DOHH2 (cell line): ENCODE data around the gene NATD1.

Source experiments
- H3F3A ChIP-seq: fragments of 200-600 bp; sonication (generic), shearing (Covaris generic); 2 replicates; pipeline ENCODE4 v1.6.0; 2016; ENCODE audit warnings: antibody characterized with exemption, mild to moderate bottlenecking; ENCODE audit not compliant: control insufficient read depth, insufficient read depth
- H3K27ac ChIP-seq: fragments of 200-600 bp; sonication (generic); 2 replicates; pipeline ENCODE4 v1.5.1; 2014; ENCODE audit warnings: low read depth, mild to moderate bottlenecking, low read length, moderate library complexity
- H3K27me3 ChIP-seq: fragments of 200-600 bp; sonication (generic); 2 replicates; pipeline ENCODE4 v1.6.1; 2014; ENCODE audit warnings: mild to moderate bottlenecking, low read length, mixed read lengths; ENCODE audit not compliant: control insufficient read depth
- H3K36me3 ChIP-seq: fragments of 200-600 bp; sonication (generic); 2 replicates; pipeline ENCODE4 v1.6.1; 2014; ENCODE audit warnings: mild to moderate bottlenecking, low read length, moderate library complexity, mixed read lengths; ENCODE audit not compliant: control insufficient read depth
- H3K4me1 ChIP-seq: fragments of 200-600 bp; sonication (generic); 2 replicates; pipeline ENCODE4 v1.6.1; 2014; ENCODE audit warnings: mild to moderate bottlenecking, low read length, mixed read lengths; ENCODE audit not compliant: control insufficient read depth
- H3K4me2 ChIP-seq: fragments of 200-600 bp; sonication (generic); 2 replicates; pipeline ENCODE4 v1.6.0; 2014; ENCODE audit warnings: mild to moderate bottlenecking, low read length, moderate library complexity
- H3K4me3 ChIP-seq: fragments of 200-600 bp; sonication (generic); 2 replicates; pipeline ENCODE4 v1.5.1; 2014; ENCODE audit warnings: mild to moderate bottlenecking, low read length, mixed read lengths
- H3K79me2 ChIP-seq: fragments of 200-600 bp; sonication (generic); 2 replicates; pipeline ENCODE4 v1.6.1; 2014; ENCODE audit warnings: mild to moderate bottlenecking, low read length, mixed read lengths; ENCODE audit not compliant: control insufficient read depth
- H3K9me2 ChIP-seq: fragments of 200-600 bp; sonication (generic); replicated peaks from 2 replicates; pipeline ENCODE4 v1.6.1; 2014; ENCODE audit warnings: mild to moderate bottlenecking, low read length, mixed read lengths; ENCODE audit not compliant: control insufficient read depth
- H3K9me3 ChIP-seq: fragments of 200-600 bp; sonication (generic); 2 replicates; pipeline ENCODE4 v1.6.1; 2014; ENCODE audit warnings: antibody characterized with exemption, low read length, mixed read lengths; ENCODE audit not compliant: control insufficient read depth, insufficient read depth
- H4K20me1 ChIP-seq: fragments of 200-600 bp; sonication (generic); 2 replicates; pipeline ENCODE4 v1.6.0; 2014; ENCODE audit warnings: low read depth, mild to moderate bottlenecking, antibody characterized with exemption, low read length, moderate library complexity; ENCODE audit not compliant: control insufficient read depth, insufficient read depth
- CTCF ChIP-seq: fragments of 200-600 bp; sonication (generic); IDR thresholded peaks from one replicate; pipeline ENCODE4 v1.5.1; 2014; ENCODE audit warnings: antibody characterized with exemption, mild to moderate bottlenecking, low read depth, low read length; ENCODE audit not compliant: poor library complexity, severe bottlenecking
- EZH2phosphoT487 ChIP-seq: fragments of 200-600 bp; sonication (generic); IDR thresholded peaks from 2 replicates; pipeline ENCODE4 v1.6.1; 2017; ENCODE audit warnings: borderline replicate concordance, mild to moderate bottlenecking, antibody characterized with exemption, low read length, moderate library complexity, mixed read lengths

NATD1 gene

GRCh38 chr17:21211825-21212479 is 41.3 kb downstream of the NATD1 start:
- Histone ChIP-seq H3K4me3 (peak overlapping the region; percentile 94), H3K9me3 (no peaks in the 10 kb centered on the region), H3F3A (no peaks in the 10 kb centered on the region), H3K79me2 (peaks cover 96% of the 10 kb centered on the region), H4K20me1 (peaks cover 27% of the 10 kb centered on the region), H3K27ac (no peak overlapping the region), H3K36me3 (peaks cover 54% of the 10 kb centered on the region), H3K4me2 (peak overlapping the region; percentile 73), H3K9me2 (no peaks in the 10 kb centered on the region), H3K27me3 (no peaks in the 10 kb centered on the region), H3K4me1 (peaks cover 28% of the 10 kb centered on the region)
- no peak for TF ChIP-seq EZH2phosphoT487
- TF ChIP-seq CTCF: no peak

- Histone ChIP-seq H3K79me2 (peaks cover 96% of the 10 kb centered on the region), H3K36me3 (peaks cover 55% of the 10 kb centered on the region), H3K9me3 (no peaks in the 10 kb centered on the region), H3F3A (no peaks in the 10 kb centered on the region), H3K9me2 (no peaks in the 10 kb centered on the region), H3K4me3 (no peak overlapping the region), H3K27ac (no peak overlapping the region), H3K27me3 (no peaks in the 10 kb centered on the region), H4K20me1 (peaks cover 30% of the 10 kb centered on the region), H3K4me2 (no peak overlapping the region), H3K4me1 (peaks cover 24% of the 10 kb centered on the region)
- TF ChIP-seq EZH2phosphoT487 (no peak), CTCF (no peak)
These were observed 42.7 kb downstream of the NATD1 start for GRCh38 chr17:21210411-21211076.

DNA sequence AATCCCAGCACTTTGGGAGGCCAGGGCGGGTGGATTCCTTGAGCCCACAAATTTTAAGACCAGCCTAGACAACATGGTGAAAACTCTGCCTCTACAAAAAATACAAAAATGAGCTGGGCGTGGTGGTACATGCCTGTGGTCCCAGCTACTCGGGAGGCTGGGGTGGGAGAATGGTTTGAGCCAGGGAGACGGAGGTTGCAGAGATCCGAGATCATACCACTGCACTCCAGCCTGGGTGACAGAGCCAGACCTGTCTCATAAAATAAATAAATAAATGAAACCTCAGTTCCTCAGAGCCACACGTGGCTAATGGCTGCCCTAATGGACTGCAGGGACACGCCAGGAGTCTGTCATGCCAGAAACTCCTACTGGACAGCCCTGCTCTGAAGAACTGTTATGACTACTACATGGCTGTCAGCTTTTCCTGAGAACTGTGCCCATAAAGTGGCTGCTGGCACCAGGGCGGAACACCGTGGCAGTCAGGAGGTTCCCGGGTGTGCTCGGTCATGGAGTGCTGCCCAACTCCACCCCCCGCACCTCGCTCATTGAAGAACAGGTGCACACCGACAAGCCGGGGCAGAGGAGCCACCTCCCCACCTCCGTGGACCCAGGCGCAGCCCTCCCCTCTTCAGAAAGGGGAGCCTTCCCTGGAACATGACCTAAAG is 43.6 kb downstream of the NATD1 start:
- peaks cover 96% of the 10 kb centered on the region for H3K79me2 ChIP-seq
- TF ChIP-seq CTCF: no peak
- TF ChIP-seq EZH2phosphoT487: no peak
- peaks cover 37% of the 10 kb centered on the region for H4K20me1 ChIP-seq
- peaks cover 55% of the 10 kb centered on the region for H3K36me3 ChIP-seq
- peaks cover 16% of the 10 kb centered on the region for H3K4me1 ChIP-seq
- no peak overlapping the region for H3K4me2 ChIP-seq
- H3F3A ChIP-seq: no peaks in the 10 kb centered on the region
- no peaks in the 10 kb centered on the region for H3K27me3 ChIP-seq
- no peaks in the 10 kb centered on the region for H3K9me2 ChIP-seq
- H3K4me3 ChIP-seq: no peak overlapping the region
- no peaks in the 10 kb centered on the region for H3K9me3 ChIP-seq
- H3K27ac ChIP-seq: no peak overlapping the region
